ENCODE measurements around the gene RSPH6A.

RSPH6A gene

DNA sequence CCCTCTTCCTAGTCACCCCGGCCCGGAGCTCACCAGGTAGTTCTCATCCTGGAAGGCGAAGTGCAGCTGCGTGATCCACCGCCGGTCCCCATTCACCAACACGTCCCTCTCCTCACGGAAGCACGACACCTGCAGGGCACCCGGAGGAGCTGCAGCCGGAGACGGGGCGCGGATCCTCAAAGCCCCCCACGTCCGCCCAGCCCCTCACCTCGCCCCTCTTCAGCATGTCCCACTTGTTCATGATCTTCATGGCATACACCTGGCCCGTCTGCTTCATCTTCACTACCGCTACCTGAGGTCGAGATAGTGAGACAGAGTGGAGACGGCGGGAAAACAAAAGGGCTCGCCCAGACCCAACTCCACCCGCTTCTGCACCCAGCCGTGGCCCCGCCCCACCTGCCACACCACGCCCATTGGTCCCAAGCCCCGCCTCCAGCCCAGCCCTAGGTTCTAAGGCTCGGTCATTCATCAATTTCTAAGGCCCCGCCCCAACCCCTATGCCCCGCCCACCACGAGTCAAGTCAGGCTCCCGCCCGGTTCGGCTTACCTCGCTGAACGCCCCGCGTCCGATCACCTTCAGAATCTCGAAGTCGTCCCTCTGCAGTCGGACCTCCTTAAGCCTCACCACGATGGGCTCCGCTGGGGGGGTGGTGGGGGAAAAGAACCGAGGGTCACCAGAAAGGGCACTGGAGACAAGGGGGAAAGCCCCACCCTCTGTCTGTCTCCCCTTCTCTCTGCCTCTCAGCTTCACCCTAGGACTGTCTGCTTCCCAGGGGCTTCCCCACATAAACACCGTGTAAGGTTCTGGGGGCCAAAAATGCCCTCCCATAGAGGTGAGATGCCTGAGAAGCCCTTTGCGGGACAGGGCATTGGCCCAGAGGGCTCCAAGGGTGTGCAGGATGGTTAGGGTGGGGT is 35.6 kb downstream of the RSPH6A start:
- peak; percentile 75 to 86 for DNase-seq

- no peak for DNase-seq
These were observed 37.0 kb downstream of the RSPH6A start for GRCh38 chr19:45778010-45778661.

GRCh38 chr19:45777395-45777961 is 37.6 kb downstream of the RSPH6A start:
- no peak for DNase-seq

DNA sequence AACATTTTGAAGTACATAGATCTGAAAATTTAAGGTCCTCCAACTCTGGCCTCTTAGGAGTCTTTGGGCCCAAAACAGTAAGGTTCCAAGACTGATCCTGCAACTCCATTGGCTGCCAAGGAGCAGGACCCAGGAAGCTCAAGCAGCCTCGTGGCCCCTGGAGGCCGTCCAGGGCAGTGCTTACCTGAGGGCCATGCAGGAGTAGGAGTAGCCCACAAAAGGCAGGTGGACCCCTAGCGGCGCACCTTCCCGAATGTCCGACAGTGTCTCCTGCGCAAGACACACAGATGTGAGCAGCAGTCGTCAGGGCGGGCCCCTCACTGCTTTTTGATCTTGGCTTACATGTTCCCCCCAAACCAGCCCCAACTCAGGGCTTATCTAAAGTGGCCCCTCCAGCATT is 40.3 kb downstream of the RSPH6A start:
- DNase-seq, result no peak

DNA sequence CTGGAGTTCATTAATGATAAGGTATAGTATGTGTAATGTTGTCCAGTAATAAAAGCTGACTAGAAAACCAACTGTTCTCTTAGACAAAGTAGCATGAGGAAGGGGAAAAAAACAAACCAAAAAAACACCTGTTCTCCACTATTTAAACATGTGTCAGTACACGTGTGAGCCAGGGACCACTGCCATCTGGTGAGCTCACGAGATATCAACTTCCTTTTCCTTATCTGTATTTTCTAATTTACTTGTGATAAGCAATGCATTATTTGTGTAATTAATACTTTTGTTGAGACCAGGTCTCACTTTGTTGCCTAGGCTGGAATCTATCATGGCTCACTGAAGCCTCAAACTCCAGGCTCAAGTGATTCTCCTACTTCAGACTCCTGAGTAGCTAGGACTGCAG is 41.7 kb downstream of the RSPH6A start:
- DNase-seq, result no peak

DNA sequence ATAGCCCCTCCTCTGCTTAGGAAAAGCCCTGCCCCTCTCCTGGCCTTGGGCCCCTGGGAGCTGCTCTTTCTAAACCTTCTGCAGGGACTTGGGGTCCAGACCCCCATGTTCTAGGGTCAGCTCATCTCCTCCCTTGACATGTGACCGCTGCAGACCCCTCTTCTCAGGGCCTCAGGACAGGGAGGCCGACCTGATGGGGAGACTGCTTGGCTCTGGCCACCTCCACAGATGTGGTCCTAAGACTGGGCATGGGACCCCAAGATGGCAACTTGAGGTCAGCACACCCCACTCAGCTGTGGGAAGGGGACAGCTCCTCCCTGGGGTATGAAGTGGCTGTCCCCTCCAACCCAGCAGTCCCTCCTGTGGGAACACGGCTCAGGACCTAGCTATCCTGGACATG is 42.2 kb downstream of the RSPH6A start:
- no peak for DNase-seq

DNA sequence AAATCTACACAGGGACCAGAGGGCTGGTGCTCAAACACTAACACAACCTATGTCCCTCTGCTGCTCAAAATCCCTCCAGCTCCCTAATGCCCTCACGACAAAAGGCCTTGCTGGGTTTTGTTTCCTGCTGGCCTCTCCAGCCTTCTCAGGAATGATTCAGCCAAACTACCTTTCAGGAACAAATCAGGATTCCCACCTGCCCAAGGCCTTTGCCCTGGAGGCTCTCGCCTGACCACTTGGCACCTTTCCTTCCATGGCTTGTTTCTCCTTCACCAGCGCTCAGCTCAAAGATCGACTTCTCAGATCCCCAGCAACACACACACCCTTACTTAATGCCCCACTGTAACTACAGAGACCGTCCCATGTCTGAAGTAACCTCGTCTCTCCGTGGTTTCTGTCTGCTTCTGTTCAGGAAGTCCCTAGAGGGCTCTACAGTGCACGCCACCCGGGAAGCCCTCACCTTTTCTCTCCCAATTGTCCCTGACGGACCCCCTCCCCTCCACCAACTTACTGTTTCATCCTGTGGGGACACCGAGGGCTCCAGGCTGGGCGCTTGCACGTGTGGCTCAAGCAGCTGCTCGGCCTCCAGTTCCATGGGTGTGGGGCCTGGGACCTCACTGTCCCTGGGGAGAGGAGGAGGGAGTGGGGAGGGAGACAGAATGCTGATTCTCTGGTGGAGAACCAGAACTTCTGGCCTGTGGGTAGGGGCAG is 42.8 kb downstream of the RSPH6A start:
- DNase-seq, result no peak

DNA sequence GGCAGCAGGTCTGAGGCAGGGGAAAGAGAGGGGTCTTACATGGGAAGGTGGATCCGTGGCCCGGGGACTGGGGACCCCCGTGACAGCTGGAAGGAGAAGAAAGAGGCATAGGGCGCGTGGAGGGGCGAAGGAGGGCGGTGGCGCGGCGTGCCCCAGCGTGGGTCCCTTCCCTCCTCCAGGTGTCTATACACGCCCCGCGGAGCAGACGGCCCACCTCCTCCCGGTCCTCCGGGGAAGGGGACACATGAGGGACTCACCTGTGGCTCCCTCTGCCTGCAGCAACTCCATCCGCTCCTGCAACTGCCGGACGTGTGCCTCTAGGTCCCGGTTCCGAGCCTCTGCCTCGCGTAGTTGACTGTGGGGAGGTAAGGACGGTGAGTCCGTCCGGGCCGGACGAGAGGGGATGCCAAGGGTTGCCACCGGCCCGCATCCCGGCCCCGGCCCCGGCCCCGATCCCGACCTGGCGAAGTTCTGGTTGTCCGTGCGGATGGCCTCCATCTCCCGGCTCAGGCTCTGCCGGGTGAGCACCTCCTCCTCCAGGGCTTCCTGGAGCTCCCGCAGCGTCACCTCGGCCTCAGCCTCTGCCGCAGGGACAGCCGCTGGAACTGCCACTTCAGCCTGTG is 43.7 kb downstream of the RSPH6A start:
- DNase-seq, result no peak

DNA sequence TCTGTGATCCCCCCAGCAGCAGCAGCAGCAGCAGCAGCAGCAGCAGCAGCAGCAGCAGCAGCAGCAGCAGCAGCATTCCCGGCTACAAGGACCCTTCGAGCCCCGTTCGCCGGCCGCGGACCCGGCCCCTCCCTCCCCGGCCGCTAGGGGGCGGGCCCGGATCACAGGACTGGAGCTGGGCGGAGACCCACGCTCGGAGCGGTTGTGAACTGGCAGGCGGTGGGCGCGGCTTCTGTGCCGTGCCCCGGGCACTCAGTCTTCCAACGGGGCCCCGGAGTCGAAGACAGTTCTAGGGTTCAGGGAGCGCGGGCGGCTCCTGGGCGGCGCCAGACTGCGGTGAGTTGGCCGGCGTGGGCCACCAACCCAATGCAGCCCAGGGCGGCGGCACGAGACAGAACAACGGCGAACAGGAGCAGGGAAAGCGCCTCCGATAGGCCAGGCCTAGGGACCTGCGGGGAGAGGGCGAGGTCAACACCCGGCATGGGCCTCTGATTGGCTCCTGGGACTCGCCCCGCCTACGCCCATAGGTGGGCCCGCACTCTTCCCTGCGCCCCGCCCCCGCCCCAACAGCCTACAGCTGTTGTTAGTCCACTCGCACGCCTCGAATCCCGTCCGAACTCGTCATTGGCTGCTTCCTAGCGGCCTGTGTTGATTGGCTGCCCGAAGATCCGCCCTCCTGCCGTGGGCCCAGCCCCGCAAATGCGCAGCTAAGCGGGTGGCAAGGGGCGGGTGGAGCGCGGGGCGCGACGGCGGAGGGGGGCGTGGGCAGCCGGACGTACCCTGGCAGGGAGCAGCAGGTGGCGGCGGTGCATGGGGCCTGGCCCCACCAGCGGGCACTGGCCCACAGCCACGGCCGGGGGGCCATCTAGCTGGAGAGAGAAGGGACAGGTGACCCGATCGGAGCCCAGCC is 44.7 kb downstream of the RSPH6A start:
- DNase-seq, result peak; percentile 87 to 91

DNA sequence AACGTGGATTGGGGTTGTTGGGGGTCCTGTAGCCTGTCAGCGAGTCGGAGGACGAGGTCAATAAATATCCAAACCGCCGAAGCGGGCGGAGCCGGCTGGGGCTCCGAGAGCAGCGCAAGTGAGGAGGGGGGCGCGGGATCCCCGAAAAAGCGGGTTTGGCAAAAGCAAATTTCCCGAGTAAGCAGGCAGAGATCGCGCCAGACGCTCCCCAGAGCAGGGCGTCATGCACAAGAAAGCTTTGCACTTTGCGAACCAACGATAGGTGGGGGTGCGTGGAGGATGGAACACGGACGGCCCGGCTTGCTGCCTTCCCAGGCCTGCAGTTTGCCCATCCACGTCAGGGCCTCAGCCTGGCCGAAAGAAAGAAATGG is 45.3 kb downstream of the RSPH6A start:
- no peak for DNase-seq

DNA sequence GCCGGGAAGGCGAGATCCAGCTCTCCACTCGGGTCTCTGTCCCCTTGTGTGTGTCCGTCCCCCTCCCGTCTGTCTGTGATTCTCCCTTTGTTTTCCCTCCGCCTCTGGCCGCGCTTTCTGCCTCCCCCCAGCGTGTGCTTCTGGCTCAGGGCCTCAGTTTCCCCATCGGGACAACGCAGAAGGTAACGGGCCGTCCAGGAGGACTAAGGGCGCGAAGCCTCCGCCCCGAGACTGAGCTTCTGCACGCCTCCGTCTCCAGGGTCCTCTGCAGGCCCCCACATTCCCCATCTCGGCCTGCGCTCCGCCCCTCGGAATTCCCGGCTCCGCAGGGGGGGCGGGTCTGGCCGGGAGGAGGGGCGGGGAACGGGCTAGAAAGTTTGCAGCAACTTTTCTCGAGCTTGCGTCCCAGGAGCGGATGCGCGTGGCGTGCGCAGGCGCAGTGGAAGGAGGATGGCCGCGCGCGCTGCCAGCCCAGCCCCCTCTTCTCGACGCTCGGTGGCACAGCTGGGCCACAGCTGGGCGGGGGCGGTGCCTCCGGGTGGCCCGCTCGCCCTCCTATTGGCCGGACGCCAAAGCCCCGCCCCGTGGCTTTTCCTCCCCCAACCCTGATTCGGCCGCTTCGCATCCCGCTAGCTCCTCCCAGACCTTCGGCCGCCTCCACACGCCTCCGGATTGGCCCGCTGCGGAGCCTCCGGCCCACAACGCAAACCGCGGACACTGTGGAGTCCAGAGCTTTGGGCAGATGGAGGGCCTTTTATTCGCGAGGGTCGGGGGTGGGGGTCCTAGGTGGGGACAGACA is 45.9 kb downstream of the RSPH6A start, which contains the start of gene SIX5:
Gene SIX5 (minus strand): TSS at position 269 of the 799 bp plus-strand sequence. CDS start 408 bp downstream, outside the sequence.
- peak; percentile 90 to 94 for DNase-seq

DNA sequence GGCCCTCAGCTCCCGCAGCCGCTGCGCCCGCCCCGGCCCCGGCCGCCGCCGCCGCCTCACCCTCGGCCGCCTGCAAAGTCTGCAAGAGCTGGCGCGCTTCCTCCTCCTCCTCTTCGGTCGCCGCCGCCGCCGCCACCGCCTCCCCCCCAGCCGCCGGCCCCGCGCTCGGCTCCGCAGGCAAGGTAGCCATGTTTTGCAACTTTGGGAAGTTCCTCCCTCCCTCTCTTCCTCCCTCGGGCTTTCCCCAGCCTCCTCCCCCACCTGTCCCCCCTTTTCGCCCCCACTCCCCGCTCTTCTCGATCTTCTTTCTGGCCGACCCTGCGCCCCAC is 46.5 kb downstream of the RSPH6A start:
- peak; percentile 21 to 37 for DNase-seq

- DNase-seq, result peak in 1 of 2 experiments; percentile 25
These were observed 47.0 kb downstream of the RSPH6A start for GRCh38 chr19:45767881-45768654.

GRCh38 chr19:45767410-45767880 is 47.7 kb downstream of the RSPH6A start:
- no peak for DNase-seq

- DNase-seq, result no peak
These were observed 48.2 kb downstream of the RSPH6A start for GRCh38 chr19:45766869-45767346.

DNA sequence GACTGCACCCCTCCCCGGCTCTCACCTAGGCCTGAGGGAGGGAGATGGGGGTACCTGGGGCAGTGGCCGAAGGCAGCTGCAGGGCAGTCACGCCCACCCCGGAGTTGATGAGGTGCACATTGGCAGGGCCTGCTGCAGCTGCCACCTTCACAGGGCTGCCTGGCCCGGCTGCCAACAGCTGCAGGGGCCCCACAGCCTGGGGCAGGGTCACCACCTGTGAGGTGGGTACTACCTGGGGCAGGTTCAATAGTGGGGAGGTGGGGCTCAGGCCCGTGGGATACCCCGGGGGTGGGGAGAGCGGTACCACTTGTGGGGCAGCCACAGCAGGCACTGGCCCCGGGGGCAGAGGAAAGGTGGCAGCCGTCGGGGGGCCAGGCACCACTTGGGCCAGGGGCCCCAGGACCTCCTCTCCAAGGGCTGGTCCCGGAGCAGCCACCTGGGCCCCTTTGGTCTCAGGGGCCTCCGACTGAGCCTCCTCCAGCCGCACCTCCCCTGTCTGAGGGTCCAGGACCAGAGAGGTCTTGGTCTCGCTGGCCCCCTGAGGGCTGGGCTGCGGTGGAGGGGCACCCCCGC is 48.7 kb downstream of the RSPH6A start:
- no peak for DNase-seq

GRCh38 chr19:45765702-45766295 is 49.3 kb downstream of the RSPH6A start:
- DNase-seq, result no peak

DNA sequence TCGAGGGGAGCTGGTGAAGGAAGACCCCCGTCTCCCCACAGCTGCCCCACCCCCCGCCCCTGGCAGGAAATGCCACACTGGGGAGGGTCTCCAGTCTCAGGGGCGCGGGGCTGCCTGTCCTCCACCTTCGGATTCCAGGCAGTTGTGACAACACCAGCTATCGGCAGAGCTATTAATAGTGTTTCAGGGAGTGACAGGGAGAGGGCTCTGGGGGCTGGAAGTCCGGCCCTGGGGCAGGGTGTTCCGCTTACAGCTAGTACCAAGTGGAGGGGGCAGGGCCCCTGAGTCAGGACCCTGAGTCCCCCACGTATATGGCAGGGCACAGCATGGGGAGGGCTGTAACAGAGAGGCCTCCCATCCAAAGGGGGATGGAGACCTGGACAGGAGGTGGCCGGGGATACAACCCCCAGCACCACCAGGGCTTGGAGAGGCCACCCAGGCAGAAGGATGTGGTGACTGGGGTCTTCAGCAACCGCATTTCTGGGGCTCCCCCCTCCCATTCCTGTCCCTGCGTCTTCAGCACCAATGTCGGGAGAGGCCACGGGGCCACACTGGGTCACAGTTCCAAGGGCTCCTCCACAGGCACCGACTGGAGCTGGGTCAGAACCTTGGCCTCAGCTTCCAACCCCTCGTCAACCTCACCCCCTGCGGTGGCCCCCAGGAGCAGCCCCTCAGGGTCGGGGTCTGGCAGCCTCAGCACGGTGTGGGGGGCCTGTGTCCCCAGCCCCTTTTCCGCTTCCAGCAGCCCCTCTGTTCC is 50.0 kb downstream of the RSPH6A start:
- DNase-seq, result no peak

Data from stimulated activated CD4-positive, alpha-beta T cell treated with anti-CD3 and anti-CD28 coated beads, Interleukin-4, amount 100 ng/mL, for 4 hours (primary cell).